K562 (cell line): ENCODE data around the gene RFC2. TPM values are rescaled to one million over a fixed set of nuclear protein-coding genes. Genes with fewer than 3 reads are reported as not detected.

Experiments used
- BCL6 ChIP-seq: fragments of 250-450 bp; sonication (Bioruptor Pico); IDR thresholded peaks from 2 replicates; pipeline ENCODE4 v1.4.0; 2020
- CBFA2T3 ChIP-seq: fragments of 450-650 bp; IDR thresholded peaks from 2 replicates; pipeline ENCODE4 v1.6.1; 2017
- CBX2 ChIP-seq: fragments of 200-600 bp; sonication (generic); IDR thresholded peaks from one replicate; pipeline ENCODE4 v1.6.1; 2012; ENCODE audit warnings: mild to moderate bottlenecking, low read length, inconsistent platforms; ENCODE audit not compliant: insufficient read depth, poor library complexity, severe bottlenecking
- CBX8 ChIP-seq: fragments of 200-600 bp; sonication (generic); IDR thresholded peaks from 2 replicates; pipeline ENCODE4 v1.6.1; 2012; ENCODE audit warnings: borderline replicate concordance, mixed run types, low read depth, mild to moderate bottlenecking, moderate library complexity, mixed read lengths, low read length, control low read depth, inconsistent platforms; ENCODE audit not compliant: poor library complexity, severe bottlenecking; ENCODE audit errors: extremely low read depth
- CEBPG ChIP-seq, 3 experiments: fragments of 200-800 bp in 1 of 3; sonication (Bioruptor generic) in 1 of 3; sonication (generic) in 1 of 3; formaldehyde crosslinking in 1 of 3; IDR thresholded peaks in 2 of 3; conservative IDR thresholded peaks in 1 of 3; 2 replicates each; pipeline versions ENCODE4 v1.6.1 to v1.8.0; 2016 to 2022; ENCODE audit warnings: missing compliant biosample characterization in 2 of 3, missing genetic modification characterization in 2 of 3, mild to moderate bottlenecking in 1 of 3, missing genetic modification reagents in 1 of 3
- DDX20 ChIP-seq: fragments of 450-650 bp; IDR thresholded peaks from 2 replicates; pipeline ENCODE4 v1.6.1; 2016; ENCODE audit warnings: missing genetic modification characterization, low read depth, mild to moderate bottlenecking, missing compliant biosample characterization, moderate library complexity
- DIDO1 ChIP-seq: fragments of 450-650 bp; IDR thresholded peaks from 2 replicates; pipeline ENCODE4 v1.6.1; 2016; ENCODE audit warnings: low read depth, missing biosample characterization, missing genetic modification characterization
- GATA2 ChIP-seq: sonication (generic); formaldehyde crosslinking; IDR thresholded peaks from 2 replicates; pipeline ENCODE4 v1.4.0; 2020; ENCODE audit warnings: mild to moderate bottlenecking, missing genetic modification reagents
- GTF2E2 ChIP-seq: fragments of 200-800 bp; sonication (Bioruptor generic); IDR thresholded peaks from 2 replicates; pipeline ENCODE4 v1.6.1; 2016; ENCODE audit warnings: missing genetic modification characterization, missing compliant biosample characterization
- HDGF ChIP-seq: fragments of 450-650 bp; IDR thresholded peaks from 2 replicates; pipeline ENCODE4 v1.6.1; 2016
- IRF2 ChIP-seq: sonication (generic); formaldehyde crosslinking; IDR thresholded peaks from 2 replicates; pipeline ENCODE4 v1.8.1; 2022; ENCODE audit warnings: mild to moderate bottlenecking, missing genetic modification reagents
- MBD1 ChIP-seq: fragments of 250-450 bp; sonication (Bioruptor Pico); IDR thresholded peaks from 2 replicates; pipeline ENCODE4 v1.8.0; 2022; ENCODE audit warnings: inconsistent platforms
- MCM3 ChIP-seq: fragments of 450-650 bp; IDR thresholded peaks from 2 replicates; pipeline ENCODE4 v1.6.1; 2016
- MLX ChIP-seq, 2 experiments: fragments of 450-650 bp in 1 of 2; sonication (generic) in 1 of 2; formaldehyde crosslinking; conservative IDR thresholded peaks; 2 replicates each; pipeline versions ENCODE4 v1.4.0 to v1.8.1; 2020 to 2022; ENCODE audit warnings: mild to moderate bottlenecking in 1 of 2, missing genetic modification reagents in 1 of 2
- NCOA4 ChIP-seq: fragments of 450-650 bp; IDR thresholded peaks from 2 replicates; pipeline ENCODE4 v1.6.1; 2018; ENCODE audit warnings: mild to moderate bottlenecking; ENCODE audit not compliant: partially characterized antibody
- NFRKB ChIP-seq: fragments of 450-650 bp; IDR thresholded peaks from 2 replicates; pipeline ENCODE4 v1.6.1; 2016; ENCODE audit warnings: low read depth
- NUFIP1 ChIP-seq: fragments of 450-650 bp; IDR thresholded peaks from 2 replicates; pipeline ENCODE4 v1.6.1; 2018; ENCODE audit not compliant: partially characterized antibody
- PHF21A ChIP-seq: fragments of 450-650 bp; IDR thresholded peaks from 2 replicates; pipeline ENCODE4 v1.6.1; 2017; ENCODE audit warnings: low read depth, borderline replicate concordance
- PTRF ChIP-seq: fragments of 450-650 bp; IDR thresholded peaks from 2 replicates; pipeline ENCODE4 v1.6.1; 2016; ENCODE audit warnings: mild to moderate bottlenecking, missing genetic modification characterization, missing compliant biosample characterization
- RUNX1 ChIP-seq: sonication (generic); IDR thresholded peaks from 2 replicates; pipeline ENCODE4 v1.6.1; 2016; ENCODE audit warnings: antibody characterized with exemption, low read depth
- THRB ChIP-seq: fragments of 450-650 bp; formaldehyde crosslinking; conservative IDR thresholded peaks from 2 replicates; pipeline ENCODE4 v1.4.0; 2022; ENCODE audit warnings: mild to moderate bottlenecking, missing genetic modification characterization
- ZC3H4 ChIP-seq: sonication (generic); formaldehyde crosslinking; IDR thresholded peaks from 2 replicates; pipeline ENCODE4 v1.9.0; 2021; ENCODE audit warnings: missing genetic modification reagents, borderline replicate concordance
- ZFP36 ChIP-seq: fragments of 150-350 bp; IDR thresholded peaks from 2 replicates; pipeline ENCODE4 v1.6.1; 2018; ENCODE audit warnings: low read length, low read depth; ENCODE audit not compliant: partially characterized antibody
- ZNF140 ChIP-seq: fragments of 250-450 bp; sonication (Bioruptor Pico); IDR thresholded peaks from 2 replicates; pipeline ENCODE4 v1.8.0; 2021; ENCODE audit warnings: moderate library complexity, mild to moderate bottlenecking, inconsistent platforms
- ZNF511 ChIP-seq: sonication (generic); formaldehyde crosslinking; IDR thresholded peaks from 2 replicates; pipeline ENCODE4 v1.8.0; 2022; ENCODE audit warnings: mild to moderate bottlenecking, missing genetic modification reagents
- ZNF830 ChIP-seq: fragments of 250-450 bp; sonication (Bioruptor Pico); IDR thresholded peaks from 2 replicates; pipeline ENCODE4 v1.5.0; 2021; ENCODE audit warnings: mild to moderate bottlenecking
- polyA plus RNA-seq, 8 experiments: library from polyadenylated mRNA; depleted of rRNA in 4 of 8; stranded (reverse) in 5 of 8; unstranded in 3 of 8; fragments of >200 nt; fragmentation: Nextera tagmentation in 2 of 8; fragmentation: Illumina TruSeq in 1 of 8; extraction: Ambion mirVana in 2 of 8; extraction: Trizol in 1 of 8; gene quantifications; 2 replicates each; pipeline versions ENCODE4 v1.2.1 to v1.2.3, GENCODE V29; 2011 to 2014; ENCODE audit warnings: inconsistent platforms in 1 of 8, missing spikeins in 1 of 8
- total RNA-seq, 7 experiments: library from RNA; depleted of rRNA in 6 of 7; stranded (reverse); fragments of >200 nt in 6 of 7; fragmentation: Illumina TruSeq in 2 of 7; extraction: Trizol in 2 of 7; gene quantifications; 2 replicates each; pipeline versions ENCODE4 v1.2.1 to v1.2.3, GENCODE V29; 2011 to 2021; ENCODE audit warnings: low replicate concordance in 1 of 7

RFC2 gene
- total and polyA plus RNA-seq, 9 of the 15 experiments (the other 6 are each of a cell fraction or from before 2014, with no cell fraction given), result 32.5 to 161 (median 102) TPM

- TF ChIP-seq NCOA4, result no peak
- TF ChIP-seq PHF21A, result no peak
- TF ChIP-seq NFRKB, result peak; percentile 83
- TF ChIP-seq IRF2, result no peak
- TF ChIP-seq MBD1, result no peak
- no peak for TF ChIP-seq CBX8
- TF ChIP-seq GTF2E2, result no peak
- no peak for TF ChIP-seq MCM3
- TF ChIP-seq THRB, result no peak
- TF ChIP-seq ZC3H4 (CRISPR knock-in tag), result no peak
- TF ChIP-seq ZNF511 (CRISPR knock-in tag), result no peak
- TF ChIP-seq NUFIP1, result no peak
- TF ChIP-seq CBFA2T3, result peak; percentile 59
- no peak for TF ChIP-seq PTRF
- no peak for TF ChIP-seq CEBPG (CRISPR knock-in tag; IDR thresholded peaks at IDR 0.05)
- no peak for TF ChIP-seq CEBPG (tag; conservative IDR thresholded peaks at IDR 0.05 in 1 of 2, IDR thresholded peaks at IDR 0.05 in 1 of 2)
- no peak for TF ChIP-seq BCL6 (CRISPR knock-in tag)
- no peak for TF ChIP-seq ZNF140 (CRISPR knock-in tag)
- TF ChIP-seq MLX (CRISPR knock-in tag; conservative IDR thresholded peaks at IDR 0.05), result no peak
- TF ChIP-seq ZNF830 (CRISPR knock-in tag), result 0 out of 2 replicates have a peak, but pooled peaks have one; percentile 4
- no peak for TF ChIP-seq DIDO1
- no peak for TF ChIP-seq GATA2
- no peak for TF ChIP-seq DDX20
- TF ChIP-seq RUNX1, result no peak
- TF ChIP-seq ZFP36, result no peak
- TF ChIP-seq CBX2, result no peak
- TF ChIP-seq HDGF, result no peak
Observed at GRCh38 chr7:74272305-74273038, 18.3 kb upstream of the RFC2 start (continued).
